Ovary (tissue), 9 donors: ENCODE results near the gene PNRC1. TPM values are rescaled to one million over a fixed set of nuclear protein-coding genes. Genes with fewer than 3 reads are reported as not detected.
"Not testable (repeated sequence)": the region's sequence is repeated elsewhere in the genome, so short reads cannot be mapped to it uniquely, and the experiment has no call there.

Source experiments
- DNase-seq, 5 donors: peaks; one replicate each; pipeline ENCODE4 v3.0.0-alpha.2; 2019 to 2020
- H3K27ac ChIP-seq, 2 donors: fragments of 200-600 bp; one replicate each; pipeline versions ENCODE4 v1.5.1 to v1.8.0; 2019 to 2022
- H3K27me3 ChIP-seq: fragments of 200-600 bp; one replicate; pipeline ENCODE4 v1.8.0; 2022
- H3K36me3 ChIP-seq: fragments of 200-600 bp; sonication (generic); one replicate; pipeline ENCODE4 v1.5.1; 2019
- H3K4me1 ChIP-seq: one replicate; pipeline ENCODE4 v1.8.1; 2013; ENCODE audit warnings: mild to moderate bottlenecking, moderate library complexity; ENCODE audit not compliant: insufficient read depth
- H3K4me3 ChIP-seq: fragments of 200-600 bp; sonication (generic); one replicate; pipeline ENCODE4 v1.5.1; 2017
- H3K9me3 ChIP-seq, 2 donors: fragments of 200-600 bp in 1 of 2; sonication (generic) in 1 of 2; one replicate each; pipeline versions ENCODE4 v1.5.1 to v1.8.1; 2013 to 2019; ENCODE audit warnings: mild to moderate bottlenecking in 1 of 2, moderate library complexity in 1 of 2
- EP300 ChIP-seq: sonication (generic); formaldehyde crosslinking; IDR thresholded peaks from one replicate; pipeline ENCODE4 v1.6.1; 2017; ENCODE audit warnings: antibody characterized with exemption
- POLR2A ChIP-seq: fragments of 450-650 bp; IDR thresholded peaks from one replicate; pipeline ENCODE4 v1.6.1; 2017; ENCODE audit warnings: antibody characterized with exemption, mild to moderate bottlenecking, moderate library complexity
- WGBS, 3 donors: extraction: QIAGEN DNeasy Blood & Tissue Kit in 1 of 3; methylation state at CpG; one replicate each; pipeline versions ENCODE4 v1.1.5 to v1.1.7; 2013 to 2017; 5-methylcytosine and 5-hydroxymethylcytosine counted together
- intact Hi-C, 4 donors: fragments of 100-400 bp; cut with DNase I; formaldehyde crosslinking; loops; one replicate each; pipeline versions ENCODE4 v1.11.0 to v1.15.1; 2022 to 2023
- polyA plus RNA-seq, 2 donors: library from polyadenylated mRNA; stranded (reverse); fragments of 200-250 nt in 1 of 2; fragments of 350-450 nt in 1 of 2; fragmentation: Illumina TruSeq in 1 of 2; extraction: RNeasy Lipid Tissue Mini Kit (QIAGEN cat#74804) in 1 of 2; gene quantifications; one replicate each; pipeline ENCODE4 v1.2.3, GENCODE V29; 2013 to 2014
- total RNA-seq, 7 donors: library from RNA; depleted of rRNA in 2 of 7; stranded (reverse); fragments of >200 nt in 2 of 7; fragmentation: NEBNext Ultra II Directional in 3 of 7; extraction: Animal tissue kit (Norgen Biotek cat#: 25700) in 3 of 7; gene quantifications; one replicate each; pipeline versions ENCODE4 v1.1.0 to v1.2.4, GENCODE V29; 2016 to 2023
- TF ChIP-seq, protein P1 (sequence below), 3 donors: fragments of 450-650 bp in 2 of 3; fragments of 200-600 bp in 1 of 3; IDR thresholded peaks; one replicate each; pipeline versions ENCODE4 v1.5.1 to v1.8.0; 2016 to 2022; ENCODE audit warnings: antibody characterized with exemption in 3 of 3, mild to moderate bottlenecking in 1 of 3
- donor health status: DM: no; HTN: no; CAD: no; lungs with moderate emphysema.
- donor health status: DM: no; HTN: no; CAD: no.
- donor health status: Bipolar disorder and iron deficiency.
- donor health status: DM: yes; HTN: yes; CAD: no.
- donor health status: DM: no; HTN: no; CAD: no.
- donor health status: DM: yes; HTN: yes; CAD: no.

PNRC1 gene
- total and polyA plus RNA-seq, 9 donors, result 152 to 507 (median 415) TPM

- intact Hi-C loops, result no loop called here
- Histone ChIP-seq H3K4me3 (no peak overlapping the region), H3K36me3 (no peaks in the 10 kb centered on the region), H3K4me1 (peaks cover 5% of the 10 kb centered on the region), H3K9me3 (no peaks in the 10 kb centered on the region), H3K27me3 (no peaks in the 10 kb centered on the region), H3K27ac (no peak overlapping the region)
- no peak for TF ChIP-seq POLR2A
- TF ChIP-seq, protein P1, sequence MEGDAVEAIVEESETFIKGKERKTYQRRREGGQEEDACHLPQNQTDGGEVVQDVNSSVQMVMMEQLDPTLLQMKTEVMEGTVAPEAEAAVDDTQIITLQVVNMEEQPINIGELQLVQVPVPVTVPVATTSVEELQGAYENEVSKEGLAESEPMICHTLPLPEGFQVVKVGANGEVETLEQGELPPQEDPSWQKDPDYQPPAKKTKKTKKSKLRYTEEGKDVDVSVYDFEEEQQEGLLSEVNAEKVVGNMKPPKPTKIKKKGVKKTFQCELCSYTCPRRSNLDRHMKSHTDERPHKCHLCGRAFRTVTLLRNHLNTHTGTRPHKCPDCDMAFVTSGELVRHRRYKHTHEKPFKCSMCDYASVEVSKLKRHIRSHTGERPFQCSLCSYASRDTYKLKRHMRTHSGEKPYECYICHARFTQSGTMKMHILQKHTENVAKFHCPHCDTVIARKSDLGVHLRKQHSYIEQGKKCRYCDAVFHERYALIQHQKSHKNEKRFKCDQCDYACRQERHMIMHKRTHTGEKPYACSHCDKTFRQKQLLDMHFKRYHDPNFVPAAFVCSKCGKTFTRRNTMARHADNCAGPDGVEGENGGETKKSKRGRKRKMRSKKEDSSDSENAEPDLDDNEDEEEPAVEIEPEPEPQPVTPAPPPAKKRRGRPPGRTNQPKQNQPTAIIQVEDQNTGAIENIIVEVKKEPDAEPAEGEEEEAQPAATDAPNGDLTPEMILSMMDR (IDR thresholded peaks at IDR 0.05), result no peak
- TF ChIP-seq EP300, result no peak
- 87 to 94% (median 94%) methylated on average over 4 of the region's 4 CpGs for WGBS, 3 donors
- DNase-seq, result no peak
Observed at GRCh38 chr6:89120371-89120770, 39.8 kb downstream of the PNRC1 start.

DNA sequence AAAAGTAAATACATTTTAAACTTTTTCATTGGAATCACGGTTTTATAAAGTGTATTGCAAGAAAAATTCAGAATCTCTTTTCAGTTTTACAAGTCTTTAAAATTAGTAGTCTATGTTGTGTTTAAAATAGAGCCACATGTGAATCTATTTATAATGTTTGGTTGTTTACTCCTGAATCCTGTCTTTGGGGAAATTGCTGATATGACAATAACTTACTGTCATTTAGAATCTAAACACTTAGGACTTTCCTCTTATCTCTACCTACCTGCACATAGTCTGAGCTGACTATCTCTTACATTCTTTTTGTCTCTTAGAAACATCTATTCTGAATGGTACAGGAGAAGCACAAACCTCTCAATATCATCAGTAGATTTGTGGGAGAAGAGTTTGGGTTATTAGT is 41.4 kb downstream of the PNRC1 start:
- no peaks in the 10 kb centered on the region for H3K36me3 ChIP-seq
- H3K4me1 ChIP-seq, result peaks cover 2% of the 10 kb centered on the region
- intact Hi-C loops, result no loop called here
- DNase-seq, result no peak
- H3K4me3 ChIP-seq, result no peak overlapping the region
- H3K9me3 ChIP-seq, result no peaks in the 10 kb centered on the region
- TF ChIP-seq POLR2A (no peak), EP300 (no peak)
- TF ChIP-seq, protein P1 (IDR thresholded peaks at IDR 0.05), result no peak
- 78 to 84% (median 83%) methylated on average over 1 of the region's 1 CpG for WGBS, 3 donors
- H3K27ac ChIP-seq, result no peak overlapping the region
- H3K27me3 ChIP-seq, result no peaks in the 10 kb centered on the region

DNA sequence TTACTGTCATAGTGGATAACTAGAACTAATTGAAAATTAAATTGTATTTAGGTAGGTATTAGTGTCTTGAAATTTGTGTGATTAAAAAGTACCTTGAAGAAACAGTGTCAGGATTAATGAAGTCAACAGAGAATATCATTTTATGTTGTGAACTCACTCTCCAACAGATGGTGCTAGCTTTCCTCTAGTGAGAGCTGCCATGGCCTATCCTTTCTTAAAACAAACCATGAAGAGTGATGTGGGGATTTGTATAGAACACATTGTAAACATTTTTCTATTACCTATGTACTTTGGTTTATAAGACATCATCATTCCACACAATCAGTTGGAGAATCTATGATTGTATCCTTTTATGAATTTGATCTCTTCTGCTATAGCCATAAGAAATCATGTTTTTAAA is 42.1 kb downstream of the PNRC1 start:
- Histone ChIP-seq H3K27ac (no peak overlapping the region), H3K36me3 (no peaks in the 10 kb centered on the region), H3K4me3 (no peak overlapping the region), H3K27me3 (no peaks in the 10 kb centered on the region), H3K9me3 (no peaks in the 10 kb centered on the region), H3K4me1 (peaks cover 2% of the 10 kb centered on the region)
- TF ChIP-seq EP300, result no peak
- TF ChIP-seq POLR2A, result no peak
- TF ChIP-seq, protein P1 (IDR thresholded peaks at IDR 0.05), result peak in 1 of 3 donors; percentile 38
- DNase-seq, result no peak
- intact Hi-C loops, result no loop called here

DNA sequence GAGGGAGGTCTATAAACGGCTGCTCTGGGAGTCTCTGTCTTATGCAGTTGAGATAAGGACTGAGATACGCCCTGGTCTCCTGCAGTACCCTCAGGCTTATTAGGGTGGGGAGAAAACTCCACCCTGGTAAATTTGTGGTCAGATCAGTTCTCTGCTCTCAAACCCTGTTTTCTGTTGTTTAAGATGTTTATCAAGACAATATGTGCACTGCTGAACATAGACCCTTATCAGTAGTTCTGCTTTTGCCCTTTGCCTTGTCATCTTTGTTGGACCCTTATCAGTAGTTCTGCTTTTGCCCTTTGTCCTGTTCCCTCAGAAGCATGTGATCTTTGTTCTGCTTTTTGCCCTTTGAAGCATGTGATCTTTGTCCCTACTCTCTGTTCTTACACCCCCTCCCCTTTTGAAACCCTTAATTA is 47.7 kb downstream of the PNRC1 start:
- H3K27me3 ChIP-seq, H3K4me3 ChIP-seq, H3K36me3 ChIP-seq, H3K4me1 ChIP-seq, DNase-seq, H3K9me3 ChIP-seq, intact Hi-C loops, H3K27ac ChIP-seq: not testable (repeated sequence)
- 71 to 85% (median 72%) methylated on average over 2 of the region's 2 CpGs for WGBS, 3 donors

- H3K36me3 ChIP-seq, result no peaks in the 10 kb centered on the region
- no peaks in the 10 kb centered on the region for H3K27me3 ChIP-seq
- no peak overlapping the region for H3K27ac ChIP-seq
- no peaks in the 10 kb centered on the region for H3K4me1 ChIP-seq
- 95 to 100% (median 96%) methylated on average over 3 of the region's 3 CpGs for WGBS, 3 donors
- TF ChIP-seq EP300, result no peak
- TF ChIP-seq POLR2A, result no peak
- TF ChIP-seq, protein P1 (IDR thresholded peaks at IDR 0.05), result no peak
- DNase-seq, result no peak
- intact Hi-C loops, result no loop called here
- H3K9me3 ChIP-seq, result no peaks in the 10 kb centered on the region
- no peak overlapping the region for H3K4me3 ChIP-seq
Observed at GRCh38 chr6:89131599-89131998, 51.0 kb downstream of the PNRC1 start.
